ENCODE data around the gene ELAVL1.

Gene ELAVL1

DNA sequence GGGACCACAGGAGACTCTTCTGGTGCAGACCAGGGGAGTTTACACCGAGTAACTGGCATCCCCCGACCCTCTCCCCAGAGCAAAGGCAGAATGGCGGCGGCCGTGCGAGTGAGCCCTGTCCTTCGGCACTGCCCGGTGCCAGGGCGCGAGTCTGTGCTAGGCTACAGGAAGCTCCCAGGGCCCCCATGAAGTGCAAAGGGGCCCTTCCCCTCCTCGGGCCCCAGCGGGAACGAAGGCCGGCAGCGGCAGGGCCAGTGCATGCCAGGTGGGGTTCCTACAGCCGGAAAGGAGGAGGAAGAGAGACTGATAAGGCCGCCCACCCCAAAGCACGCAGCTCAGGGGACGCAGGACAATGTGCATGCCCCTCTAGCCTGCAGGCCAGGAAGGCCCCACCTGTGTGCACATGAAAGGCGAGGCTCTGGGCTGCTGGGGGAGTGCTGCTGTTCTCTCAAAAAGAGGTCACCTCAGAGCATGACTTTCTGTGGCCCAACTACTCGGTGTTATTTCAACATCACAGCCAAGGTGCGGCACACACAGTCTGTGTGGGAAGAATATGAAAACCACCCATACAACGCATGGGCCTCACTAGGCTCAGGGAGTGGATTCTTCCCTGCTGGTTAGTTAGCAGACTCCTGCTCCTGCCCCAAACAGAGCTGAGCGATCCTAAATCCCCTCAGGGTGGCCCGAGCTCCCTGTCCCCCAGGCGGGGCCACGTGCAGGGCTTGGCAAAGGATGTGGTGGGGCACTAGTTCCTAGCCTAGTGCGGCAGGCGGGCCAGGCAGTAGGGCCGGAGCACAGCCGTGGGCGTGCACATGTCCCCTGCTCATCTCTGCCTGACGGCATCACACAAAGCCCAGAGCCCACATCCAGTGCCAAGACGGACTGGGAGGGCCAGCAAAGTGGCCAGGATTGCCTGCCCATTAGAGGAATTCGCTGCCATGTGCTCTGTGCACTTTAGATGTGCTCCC lies 33.6 kb downstream of the ELAVL1 start:
- TF ChIP-seq, protein P1, sequence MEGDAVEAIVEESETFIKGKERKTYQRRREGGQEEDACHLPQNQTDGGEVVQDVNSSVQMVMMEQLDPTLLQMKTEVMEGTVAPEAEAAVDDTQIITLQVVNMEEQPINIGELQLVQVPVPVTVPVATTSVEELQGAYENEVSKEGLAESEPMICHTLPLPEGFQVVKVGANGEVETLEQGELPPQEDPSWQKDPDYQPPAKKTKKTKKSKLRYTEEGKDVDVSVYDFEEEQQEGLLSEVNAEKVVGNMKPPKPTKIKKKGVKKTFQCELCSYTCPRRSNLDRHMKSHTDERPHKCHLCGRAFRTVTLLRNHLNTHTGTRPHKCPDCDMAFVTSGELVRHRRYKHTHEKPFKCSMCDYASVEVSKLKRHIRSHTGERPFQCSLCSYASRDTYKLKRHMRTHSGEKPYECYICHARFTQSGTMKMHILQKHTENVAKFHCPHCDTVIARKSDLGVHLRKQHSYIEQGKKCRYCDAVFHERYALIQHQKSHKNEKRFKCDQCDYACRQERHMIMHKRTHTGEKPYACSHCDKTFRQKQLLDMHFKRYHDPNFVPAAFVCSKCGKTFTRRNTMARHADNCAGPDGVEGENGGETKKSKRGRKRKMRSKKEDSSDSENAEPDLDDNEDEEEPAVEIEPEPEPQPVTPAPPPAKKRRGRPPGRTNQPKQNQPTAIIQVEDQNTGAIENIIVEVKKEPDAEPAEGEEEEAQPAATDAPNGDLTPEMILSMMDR (IDR thresholded peaks at IDR 0.05; ENCODE audit: low read depth, low read length, missing control alignments) = no peak
- in situ Hi-C loops (cut with HindIII; ENCODE audit: low sequenced_read_pairs) = no loop called here
- no peak overlapping the region for H3K4me3 ChIP-seq (ENCODE audit: low read depth, low read length)
- no peak for DNase-seq (ENCODE audit: low read depth)

GRCh38 chr19:7970716-7971448 lies 34.6 kb downstream of the ELAVL1 start:
- in situ Hi-C loops (cut with HindIII; ENCODE audit: low sequenced_read_pairs) = no loop called here
- H3K4me3 ChIP-seq (ENCODE audit: low read depth, low read length) = no peak overlapping the region
- DNase-seq (ENCODE audit: low read depth) = peak; percentile 20
- TF ChIP-seq, protein P1 (IDR thresholded peaks at IDR 0.05; ENCODE audit: low read depth, low read length, missing control alignments) = peak; percentile 86

DNA sequence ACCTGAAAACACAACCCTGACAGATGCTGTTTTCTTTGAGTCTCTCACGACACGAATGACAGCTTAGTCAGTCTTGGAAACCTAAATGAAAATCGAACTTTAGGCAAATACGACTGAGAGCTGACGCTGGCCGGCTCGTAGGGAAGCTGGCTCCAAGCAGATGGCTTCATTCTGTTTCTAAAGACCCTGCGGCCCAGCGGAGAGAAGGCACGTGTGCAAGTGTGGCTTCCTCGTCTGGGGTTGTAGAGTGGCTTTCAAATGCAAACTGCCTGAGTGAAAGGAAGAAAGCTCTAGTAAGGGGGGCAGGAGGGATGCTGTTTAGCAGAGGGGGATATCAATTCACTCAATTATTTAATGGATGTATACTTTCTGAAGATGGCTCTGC lies 35.9 kb downstream of the ELAVL1 start:
- H3K4me3 ChIP-seq (ENCODE audit: low read depth, low read length) = no peak overlapping the region
- TF ChIP-seq, protein P1 (IDR thresholded peaks at IDR 0.05; ENCODE audit: low read depth, low read length, missing control alignments) = no peak
- no peak for DNase-seq (ENCODE audit: low read depth)
- in situ Hi-C loops (cut with HindIII; ENCODE audit: low sequenced_read_pairs) = loop anchor here (10.0 kb wide), 1 partner anchor 175 kb away; the partner anchor contains the start of gene FBN3

- TF ChIP-seq, protein P1 (IDR thresholded peaks at IDR 0.05; ENCODE audit: low read depth, low read length, missing control alignments) = no peak
- no peak overlapping the region for H3K4me3 ChIP-seq (ENCODE audit: low read depth, low read length)
- DNase-seq (ENCODE audit: low read depth) = no peak
- in situ Hi-C loops (cut with HindIII; ENCODE audit: low sequenced_read_pairs) = loop anchor here (10.0 kb wide), 1 partner anchor 176 kb away; the partner anchor contains the start of gene FBN3
Measured at GRCh38 chr19:7968796-7969554, 36.5 kb downstream of the ELAVL1 start.

DNA sequence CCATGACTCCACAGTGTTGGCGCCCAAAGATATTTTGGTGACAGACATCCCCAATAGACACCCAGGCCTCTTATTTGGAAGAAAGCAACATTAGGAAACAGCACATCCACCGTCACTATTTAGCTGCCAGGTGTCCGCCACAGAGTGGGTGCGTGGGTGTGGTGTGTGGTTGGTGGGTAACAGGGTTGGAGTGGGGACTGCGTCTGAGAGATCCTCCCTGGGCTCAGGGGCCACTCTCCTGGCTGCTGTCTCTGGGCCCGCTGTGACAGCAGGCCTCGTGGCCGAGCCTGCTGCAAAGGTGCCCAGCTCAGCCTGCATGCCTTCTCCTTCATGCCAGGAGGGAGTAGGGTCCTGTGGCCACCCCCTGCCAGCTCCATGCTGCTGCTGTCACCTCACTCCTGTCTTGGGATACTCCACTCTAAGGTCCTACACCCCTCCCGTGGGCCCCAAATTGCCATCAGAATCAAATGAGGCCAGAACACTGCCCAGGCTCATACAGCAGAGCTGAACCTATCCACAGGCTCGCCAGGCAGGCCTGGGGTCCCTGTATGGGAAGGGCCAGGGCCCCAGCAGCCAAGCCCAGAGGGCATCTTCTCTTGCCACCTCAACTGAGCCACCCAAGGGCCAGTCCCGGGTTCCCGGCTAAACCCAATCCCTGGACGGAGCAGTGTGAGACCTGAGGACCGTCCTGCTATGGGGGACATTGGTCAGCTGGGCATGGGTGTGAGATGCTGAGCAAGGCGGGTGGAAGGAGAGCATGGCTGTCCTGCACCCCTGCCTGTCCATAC lies 37.2 kb downstream of the ELAVL1 start:
- DNase-seq (ENCODE audit: low read depth) = no peak
- TF ChIP-seq, protein P1 (IDR thresholded peaks at IDR 0.05; ENCODE audit: low read depth, low read length, missing control alignments) = no peak
- no peak overlapping the region for H3K4me3 ChIP-seq (ENCODE audit: low read depth, low read length)
- in situ Hi-C loops (cut with HindIII; ENCODE audit: low sequenced_read_pairs) = loop anchor here (10.0 kb wide), 1 partner anchor 177 kb away; the partner anchor contains the start of gene FBN3

Measured in astrocyte of the cerebellum (primary cell).